Activated CD4-positive, alpha-beta T cell treated with anti-CD3 and anti-CD28 coated beads for 1 hour (primary cell): Measurements from ENCODE around the gene LCE7A.

Experiments
- DNase-seq: peaks from one replicate; pipeline ENCODE4 v3.0.0-alpha.2; 2020

The LCE7A gene

GRCh38 chr1:152880907-152881306 lies 21.1 kb downstream of the LCE7A start:
- no peak for DNase-seq

- DNase-seq: no peak
Observed at GRCh38 chr1:152884085-152884484, 24.3 kb downstream of the LCE7A start.

GRCh38 chr1:152884506-152884905 lies 24.7 kb downstream of the LCE7A start:
- no peak for DNase-seq

- no peak for DNase-seq
Observed at GRCh38 chr1:152884966-152885624, 25.3 kb downstream of the LCE7A start.

GRCh38 chr1:152886085-152886484 lies 26.3 kb downstream of the LCE7A start:
- DNase-seq: no peak

- no peak for DNase-seq
Observed at GRCh38 chr1:152886758-152887409, 27.1 kb downstream of the LCE7A start.

GRCh38 chr1:152888126-152888525 lies 28.3 kb downstream of the LCE7A start:
- DNase-seq: no peak

- no peak for DNase-seq
Observed at GRCh38 chr1:152899027-152899426, 39.2 kb downstream of the LCE7A start.

GRCh38 chr1:152899883-152900282 lies 40.1 kb downstream of the LCE7A start:
- DNase-seq: no peak

- no peak for DNase-seq
Observed at GRCh38 chr1:152901631-152902030, 41.8 kb downstream of the LCE7A start.

- no peak for DNase-seq
Observed at GRCh38 chr1:152902636-152903035, 42.8 kb downstream of the LCE7A start.

- DNase-seq: no peak
Observed at GRCh38 chr1:152904688-152905440, 45.1 kb downstream of the LCE7A start.

- DNase-seq: no peak
Observed at GRCh38 chr1:152906023-152906565, 46.3 kb downstream of the LCE7A start.

GRCh38 chr1:152907686-152908601 lies 48.1 kb downstream of the LCE7A start, which contains the start of gene IVL:
TSS of gene IVL (plus strand) at chr1:152908546. CDS start at chr1:152909798, 1,252 bp downstream.
- DNase-seq: no peak

GRCh38 chr1:152909206-152909605 lies 49.4 kb downstream of the LCE7A start:
- no peak for DNase-seq
